Keratinocyte (primary cell): ENCODE measurements around the gene TKTL2. TPM values are rescaled to one million over a fixed set of nuclear protein-coding genes. Genes with fewer than 3 reads are reported as not detected.

Experiments
- DNase-seq: peaks from one replicate; pipeline ENCODE4 v3.0.0-alpha.2; 2011; ENCODE audit warnings: low read depth, missing footprints, low spot score
- FAIRE-seq: peaks from 2 replicates; lab custom pipeline; 2011; peaks lifted over from hg19 to GRCh38; lab: Jason Lieb, UNC
- H2AFZ ChIP-seq: 2 replicates; pipeline ENCODE4 v1.6.0; 2012; ENCODE audit warnings: low read length, control low read depth, inconsistent platforms; ENCODE audit not compliant: control insufficient read depth
- H3K27ac ChIP-seq: 2 replicates; pipeline ENCODE4 v1.5.1; 2011; ENCODE audit warnings: low read length; ENCODE audit not compliant: control insufficient read depth, insufficient read depth
- H3K27me3 ChIP-seq: 3 replicates; pipeline ENCODE4 v1.6.0; 2011; ENCODE audit warnings: low read length; ENCODE audit not compliant: control insufficient read depth, insufficient read depth; ENCODE audit errors: extremely low read depth
- H3K36me3 ChIP-seq, 2 experiments: 2 replicates in 1 of 2; 3 replicates in 1 of 2; pipeline ENCODE4 v1.5.1; 2011; ENCODE audit warnings: low read length in 2 of 2, mild to moderate bottlenecking in 1 of 2; ENCODE audit not compliant: control insufficient read depth in 2 of 2, insufficient read depth in 2 of 2; ENCODE audit errors: extremely low read depth in 1 of 2
- H3K4me1 ChIP-seq: 3 replicates; pipeline ENCODE4 v1.5.1; 2011; ENCODE audit warnings: low read length; ENCODE audit not compliant: control insufficient read depth, insufficient read depth; ENCODE audit errors: extremely low read depth
- H3K4me2 ChIP-seq: 3 replicates; pipeline ENCODE4 v1.6.0; 2011; ENCODE audit warnings: low read depth, low read length; ENCODE audit not compliant: control insufficient read depth, insufficient read depth; ENCODE audit errors: extremely low read depth
- H3K4me3 ChIP-seq, 3 experiments: fragments of 200-600 bp in 1 of 3; sonication (generic) in 1 of 3; 2 replicates in 2 of 3; 3 replicates in 1 of 3; pipeline ENCODE4 v1.5.1; 2011 to 2016; ENCODE audit warnings: low read length in 3 of 3, mild to moderate bottlenecking in 3 of 3, control low read depth in 2 of 3, inconsistent platforms in 1 of 3, low read depth in 1 of 3, mixed read lengths in 1 of 3, mixed run types in 1 of 3, moderate library complexity in 1 of 3; ENCODE audit not compliant: control insufficient read depth in 2 of 3, insufficient read depth in 2 of 3; ENCODE audit errors: extremely low read depth in 1 of 3
- H3K79me2 ChIP-seq: 2 replicates; pipeline ENCODE4 v1.6.0; 2012; ENCODE audit warnings: low read length; ENCODE audit not compliant: control insufficient read depth, insufficient read depth
- H3K9ac ChIP-seq: 3 replicates; pipeline ENCODE4 v1.6.0; 2011; ENCODE audit warnings: low read length; ENCODE audit not compliant: control insufficient read depth, insufficient read depth; ENCODE audit errors: extremely low read depth
- H3K9me1 ChIP-seq: 3 replicates; pipeline ENCODE4 v1.6.0; 2011; ENCODE audit warnings: low read length; ENCODE audit not compliant: control insufficient read depth, insufficient read depth; ENCODE audit errors: extremely low read depth
- H3K9me3 ChIP-seq: 2 replicates; pipeline ENCODE4 v1.5.1; 2012; ENCODE audit warnings: low read depth, low read length; ENCODE audit not compliant: control insufficient read depth
- H4K20me1 ChIP-seq: 3 replicates; pipeline ENCODE4 v1.6.0; 2011; ENCODE audit warnings: low read length; ENCODE audit not compliant: control insufficient read depth, insufficient read depth; ENCODE audit errors: extremely low read depth
- CTCF ChIP-seq, 3 experiments: IDR thresholded peaks in 1 of 3; conservative IDR thresholded peaks in 1 of 3; optimal IDR thresholded peaks in 1 of 3; 2 replicates in 2 of 3; 3 replicates in 1 of 3; pipeline versions ENCODE3 to v1.5.1; 2011; ENCODE audit warnings: low read length in 3 of 3, mild to moderate bottlenecking in 3 of 3, moderate library complexity in 2 of 3, control low read depth in 1 of 3, inconsistent platforms in 1 of 3; ENCODE audit not compliant: insufficient read depth in 2 of 3; ENCODE audit errors: extremely low read depth in 1 of 3
- EZH2 ChIP-seq: IDR thresholded peaks from one replicate; pipeline ENCODE4 v1.6.1; 2012; ENCODE audit warnings: inconsistent platforms, mild to moderate bottlenecking, low read length, moderate library complexity
- dilution Hi-C: fragments of 300-500 bp; cut with MboI; formaldehyde crosslinking; loops from one replicate; pipeline ENCODE4 v1.7.0; 2020; ENCODE audit warnings: low sequenced_read_pairs; ENCODE audit not compliant: extremely low pct_ligation_motif_present
- polyA plus RNA-seq, 5 experiments: library from polyadenylated mRNA; depleted of rRNA in 3 of 5; stranded (reverse) in 3 of 5; stranded (forward) in 1 of 5; unstranded in 1 of 5; fragments of >200 nt; gene quantifications; 1 replicate in 1 of 5; 2 replicates in 3 of 5; 3 replicates in 1 of 5; pipeline versions ENCODE4 v1.2.1 to v1.2.3, GENCODE V29; 2011 to 2012; ENCODE audit warnings: missing spikeins in 2 of 5, low read depth in 1 of 5, low replicate concordance in 1 of 5

The TKTL2 gene
- polyA plus RNA-seq, 1 donor (not counting 4 experiments of a cell fraction or from before 2014, with no cell fraction given): not detected

- no peaks in the 10 kb centered on the region for H3K9me1 ChIP-seq
- no peaks in the 10 kb centered on the region for H3K36me3 ChIP-seq
- no peak overlapping the region for H3K27ac ChIP-seq
- no peak overlapping the region for H3K4me3 ChIP-seq
- no peaks in the 10 kb centered on the region for H3K9me3 ChIP-seq
- no peak for TF ChIP-seq CTCF (optimal IDR thresholded peaks at IDR 0.05 in 1 of 3, IDR thresholded peaks at IDR 0.05 in 1 of 3, conservative IDR thresholded peaks at IDR 0.05 in 1 of 3; ENCODE audit: extremely low read depth in 1 of 3, insufficient read depth in 2 of 3, low read length in 3 of 3)
- TF ChIP-seq EZH2: no peak
- H3K9ac ChIP-seq: no peak overlapping the region
- no peak overlapping the region for H3K4me2 ChIP-seq
- no peaks in the 10 kb centered on the region for H3K4me1 ChIP-seq
- H3K79me2 ChIP-seq: no peaks in the 10 kb centered on the region
- dilution Hi-C loops: no loop called here
- no peaks in the 10 kb centered on the region for H3K27me3 ChIP-seq
- DNase-seq: no peak
- FAIRE-seq: no peak
- H2AFZ ChIP-seq: no peak overlapping the region
- no peaks in the 10 kb centered on the region for H4K20me1 ChIP-seq
These were observed 3.3 kb upstream of the TKTL2 start for GRCh38 chr4:163476761-163477438.

GRCh38 chr4:163474027-163474426 is 473 bp upstream of the TKTL2 start:
- H3K4me3 ChIP-seq: no peak overlapping the region
- H3K9ac ChIP-seq: no peak overlapping the region
- FAIRE-seq (no peak), DNase-seq (no peak)
- no peaks in the 10 kb centered on the region for H4K20me1 ChIP-seq
- no peaks in the 10 kb centered on the region for H3K9me3 ChIP-seq
- no peak overlapping the region for H2AFZ ChIP-seq
- H3K9me1 ChIP-seq: no peaks in the 10 kb centered on the region
- dilution Hi-C loops: no loop called here
- H3K27ac ChIP-seq: no peak overlapping the region
- TF ChIP-seq CTCF (optimal IDR thresholded peaks at IDR 0.05 in 1 of 3, IDR thresholded peaks at IDR 0.05 in 1 of 3, conservative IDR thresholded peaks at IDR 0.05 in 1 of 3; ENCODE audit: extremely low read depth in 1 of 3, insufficient read depth in 2 of 3, low read length in 3 of 3): no peak
- no peak for TF ChIP-seq EZH2
- no peaks in the 10 kb centered on the region for H3K4me1 ChIP-seq
- no peaks in the 10 kb centered on the region for H3K79me2 ChIP-seq
- no peak overlapping the region for H3K4me2 ChIP-seq
- no peaks in the 10 kb centered on the region for H3K36me3 ChIP-seq
- H3K27me3 ChIP-seq: no peaks in the 10 kb centered on the region
